ENCODE data around the gene GPSM3. TPM values are rescaled to one million over a fixed set of nuclear protein-coding genes. Genes with fewer than 3 reads are reported as not detected.
A peak's percentile ranks its signal among the peaks of the same experiment; 100 is the strongest.

Gene GPSM3
- total RNA-seq, 1 donor from 2014 or later, result 4.5 TPM

DNA sequence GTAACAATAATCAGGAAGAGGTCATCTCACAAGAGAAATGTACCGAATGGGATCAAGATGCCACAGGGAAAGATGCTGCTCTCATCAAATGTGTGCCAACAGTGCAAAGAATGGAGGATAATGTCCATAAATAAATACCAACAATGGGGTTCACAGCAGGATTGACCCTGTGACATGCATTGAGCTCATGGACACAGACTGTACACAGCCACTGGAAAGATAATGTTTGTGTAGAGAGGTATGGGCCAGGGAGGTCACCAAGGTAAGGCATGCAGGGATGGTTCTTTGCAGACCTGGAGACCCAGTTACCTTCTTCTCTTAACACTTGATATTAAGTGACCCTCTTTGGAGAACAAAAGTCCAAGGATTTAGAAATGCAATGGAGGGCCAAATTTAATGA, 18.0 kb downstream of the GPSM3 start:
- Histone ChIP-seq H3K9me3 (ENCODE audit: low read depth) (no peaks in the 10 kb centered on the region), H3K79me2 (ENCODE audit: low read depth) (peaks cover 59% of the 10 kb centered on the region), H3K4me2 (peak overlapping the region; percentile 93), H3K4me3 (peak overlapping the region; percentile 99), H2AFZ (replicated peaks) (no peak overlapping the region), H3K27ac (no peak overlapping the region), H3K27me3 (no peaks in the 10 kb centered on the region), H3K9ac (peak overlapping the region; percentile 97), H4K20me1 (ENCODE audit: low read depth) (peaks cover 31% of the 10 kb centered on the region), H3K4me1 (peaks cover 20% of the 10 kb centered on the region), H3K36me3 (no peaks in the 10 kb centered on the region), H3F3A (ENCODE audit: low read depth) (peaks cover 20% of the 10 kb centered on the region)
- Mint-ChIP-seq H3K9me3 (no peaks in the 10 kb centered on the region), H3K4me1 (peaks cover 30% of the 10 kb centered on the region), H3K27me3 (ENCODE audit: insufficient read depth, low read depth) (peaks cover 6% of the 10 kb centered on the region), H3K27ac (no peak overlapping the region), H3K4me3 (peak overlapping the region; percentile 97), H3K36me3 (peaks cover 21% of the 10 kb centered on the region)
- TF ChIP-seq EZH2 (IDR thresholded peaks at IDR 0.05) (no peak), EZH2phosphoT487 (IDR thresholded peaks at IDR 0.05) (no peak)
- no peak for DNase-seq (ENCODE audit: low spot score)

DNA sequence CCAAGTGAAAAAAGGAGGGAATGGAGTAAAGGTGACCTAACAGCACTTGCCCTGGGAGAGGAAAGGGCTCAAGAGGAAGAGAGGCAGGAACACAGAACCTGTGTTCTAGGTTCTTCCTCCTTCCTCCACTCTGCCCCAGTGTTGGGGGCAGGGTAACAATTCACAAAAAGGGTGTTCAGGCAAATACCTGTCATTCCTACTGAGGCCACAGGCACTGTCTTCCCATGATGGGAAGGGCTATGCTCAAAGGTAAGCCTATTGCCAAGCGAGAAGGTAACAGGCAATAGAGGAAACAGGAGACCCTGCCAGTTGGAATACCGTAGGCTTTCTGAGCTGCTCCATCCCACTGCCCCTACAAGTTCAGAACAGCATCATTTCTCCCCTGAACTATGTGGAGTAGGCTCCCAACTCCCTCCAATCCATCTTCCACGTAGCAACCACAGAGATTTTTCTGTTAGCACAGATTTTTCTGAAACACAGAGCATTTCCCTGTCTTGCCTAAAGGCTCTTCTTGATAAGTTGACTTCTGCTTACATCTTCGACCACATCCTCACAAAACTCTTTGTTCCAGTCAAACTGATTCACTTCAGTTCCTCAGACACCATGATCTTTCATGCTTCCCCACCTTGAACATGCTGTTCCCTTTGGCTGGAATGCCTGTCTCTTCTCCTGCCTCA, 19.3 kb downstream of the GPSM3 start:
- DNase-seq (ENCODE audit: low spot score), result no peak
- TF ChIP-seq EZH2 (IDR thresholded peaks at IDR 0.05) (no peak), EZH2phosphoT487 (IDR thresholded peaks at IDR 0.05) (no peak)
- TF ChIP-seq, protein P1, sequence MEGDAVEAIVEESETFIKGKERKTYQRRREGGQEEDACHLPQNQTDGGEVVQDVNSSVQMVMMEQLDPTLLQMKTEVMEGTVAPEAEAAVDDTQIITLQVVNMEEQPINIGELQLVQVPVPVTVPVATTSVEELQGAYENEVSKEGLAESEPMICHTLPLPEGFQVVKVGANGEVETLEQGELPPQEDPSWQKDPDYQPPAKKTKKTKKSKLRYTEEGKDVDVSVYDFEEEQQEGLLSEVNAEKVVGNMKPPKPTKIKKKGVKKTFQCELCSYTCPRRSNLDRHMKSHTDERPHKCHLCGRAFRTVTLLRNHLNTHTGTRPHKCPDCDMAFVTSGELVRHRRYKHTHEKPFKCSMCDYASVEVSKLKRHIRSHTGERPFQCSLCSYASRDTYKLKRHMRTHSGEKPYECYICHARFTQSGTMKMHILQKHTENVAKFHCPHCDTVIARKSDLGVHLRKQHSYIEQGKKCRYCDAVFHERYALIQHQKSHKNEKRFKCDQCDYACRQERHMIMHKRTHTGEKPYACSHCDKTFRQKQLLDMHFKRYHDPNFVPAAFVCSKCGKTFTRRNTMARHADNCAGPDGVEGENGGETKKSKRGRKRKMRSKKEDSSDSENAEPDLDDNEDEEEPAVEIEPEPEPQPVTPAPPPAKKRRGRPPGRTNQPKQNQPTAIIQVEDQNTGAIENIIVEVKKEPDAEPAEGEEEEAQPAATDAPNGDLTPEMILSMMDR (IDR thresholded peaks at IDR 0.05), result no peak
- Mint-ChIP-seq H3K27me3 (ENCODE audit: insufficient read depth, low read depth) (peaks cover 6% of the 10 kb centered on the region), H3K4me1 (peaks cover 22% of the 10 kb centered on the region), H3K36me3 (peaks cover 21% of the 10 kb centered on the region), H3K27ac (no peak overlapping the region), H3K4me3 (no peak overlapping the region), H3K9me3 (no peaks in the 10 kb centered on the region)
- H4K20me1 ChIP-seq (ENCODE audit: low read depth), result peaks cover 35% of the 10 kb centered on the region
- no peak overlapping the region for H2AFZ ChIP-seq (replicated peaks)
- H3K4me2 ChIP-seq, result no peak overlapping the region
- no peak overlapping the region for H3K4me3 ChIP-seq
- H3K4me1 ChIP-seq, result peaks cover 19% of the 10 kb centered on the region
- peaks cover 49% of the 10 kb centered on the region for H3K79me2 ChIP-seq (ENCODE audit: low read depth)
- no peaks in the 10 kb centered on the region for H3K36me3 ChIP-seq
- H3F3A ChIP-seq (ENCODE audit: low read depth), result peaks cover 29% of the 10 kb centered on the region
- no peaks in the 10 kb centered on the region for H3K9me3 ChIP-seq (ENCODE audit: low read depth)
- H3K27me3 ChIP-seq, result no peaks in the 10 kb centered on the region
- no peak overlapping the region for H3K27ac ChIP-seq
- H3K9ac ChIP-seq, result peak overlapping the region; percentile 4

DNA sequence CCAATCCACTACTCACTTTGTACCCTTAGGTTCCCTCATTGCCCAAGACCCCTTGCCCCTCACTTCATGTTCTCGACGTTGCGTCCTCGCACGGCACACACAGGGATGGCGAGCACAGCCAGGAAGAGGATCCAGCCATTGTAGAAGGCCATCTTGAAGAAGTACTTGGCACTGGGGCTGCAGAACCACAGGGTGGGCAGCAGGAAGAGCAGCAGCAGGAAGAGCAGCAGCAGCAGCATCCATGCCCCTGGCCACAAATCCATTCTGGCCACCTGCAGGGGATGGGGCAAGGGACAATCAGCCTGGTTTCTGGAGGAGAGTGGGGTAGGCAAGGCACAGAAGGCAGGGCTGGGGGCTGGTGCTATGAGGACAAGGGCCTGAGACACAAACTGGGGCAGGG, 21.2 kb downstream of the GPSM3 start:
- no peak overlapping the region for H3K27ac ChIP-seq
- no peaks in the 10 kb centered on the region for H3K27me3 ChIP-seq
- Mint-ChIP-seq H3K27me3 (ENCODE audit: insufficient read depth, low read depth) (peaks cover 2% of the 10 kb centered on the region), H3K4me1 (peaks cover 23% of the 10 kb centered on the region), H3K36me3 (peaks cover 28% of the 10 kb centered on the region), H3K4me3 (no peak overlapping the region), H3K27ac (peak overlapping the region; percentile 33), H3K9me3 (no peaks in the 10 kb centered on the region)
- H3K9me3 ChIP-seq (ENCODE audit: low read depth), result no peaks in the 10 kb centered on the region
- no peak overlapping the region for H3K4me2 ChIP-seq
- no peak overlapping the region for H2AFZ ChIP-seq (replicated peaks)
- H3F3A ChIP-seq (ENCODE audit: low read depth), result peaks cover 30% of the 10 kb centered on the region
- no peak for DNase-seq (ENCODE audit: low spot score)
- TF ChIP-seq EZH2 (IDR thresholded peaks at IDR 0.05) (no peak), EZH2phosphoT487 (IDR thresholded peaks at IDR 0.05) (no peak)
- peaks cover 25% of the 10 kb centered on the region for H3K4me1 ChIP-seq
- no peak overlapping the region for H3K9ac ChIP-seq
- no peak overlapping the region for H3K4me3 ChIP-seq
- H4K20me1 ChIP-seq (ENCODE audit: low read depth), result peaks cover 37% of the 10 kb centered on the region
- H3K36me3 ChIP-seq, result no peaks in the 10 kb centered on the region
- peaks cover 45% of the 10 kb centered on the region for H3K79me2 ChIP-seq (ENCODE audit: low read depth)

DNA sequence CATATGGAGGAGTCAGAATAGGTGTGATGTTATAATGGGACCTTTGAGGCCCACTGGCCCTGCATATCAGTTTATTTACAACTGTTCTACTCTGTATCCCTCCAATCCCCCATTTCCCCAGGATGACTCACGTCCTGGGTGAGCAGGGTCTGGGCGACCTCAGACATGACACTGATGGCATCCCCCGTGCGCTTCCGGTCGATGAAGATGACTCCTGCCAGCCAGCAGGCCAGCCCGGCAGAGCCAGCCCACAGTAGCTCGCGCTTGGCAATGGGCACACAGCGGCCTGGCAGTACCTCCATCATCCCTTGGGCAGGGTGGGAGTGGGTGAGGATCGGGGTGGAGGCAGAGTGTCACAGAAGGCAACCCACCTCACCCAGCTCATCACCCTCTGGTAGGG, 22.1 kb downstream of the GPSM3 start:
- TF ChIP-seq EZH2phosphoT487 (IDR thresholded peaks at IDR 0.05), result no peak
- TF ChIP-seq, protein P1 (IDR thresholded peaks at IDR 0.05), result no peak
- TF ChIP-seq EZH2 (IDR thresholded peaks at IDR 0.05), result no peak
- Mint-ChIP-seq H3K36me3 (peaks cover 33% of the 10 kb centered on the region), H3K27ac (no peak overlapping the region), H3K9me3 (no peaks in the 10 kb centered on the region), H3K4me1 (peaks cover 20% of the 10 kb centered on the region), H3K4me3 (no peak overlapping the region), H3K27me3 (ENCODE audit: insufficient read depth, low read depth) (peaks cover 2% of the 10 kb centered on the region)
- no peak overlapping the region for H3K27ac ChIP-seq
- H3K4me2 ChIP-seq, result no peak overlapping the region
- H3K9ac ChIP-seq, result no peak overlapping the region
- peaks cover 38% of the 10 kb centered on the region for H3K79me2 ChIP-seq (ENCODE audit: low read depth)
- H3K4me1 ChIP-seq, result peaks cover 25% of the 10 kb centered on the region
- no peaks in the 10 kb centered on the region for H3K9me3 ChIP-seq (ENCODE audit: low read depth)
- H3K4me3 ChIP-seq, result no peak overlapping the region
- H3K36me3 ChIP-seq, result no peaks in the 10 kb centered on the region
- no peaks in the 10 kb centered on the region for H3K27me3 ChIP-seq
- DNase-seq (ENCODE audit: low spot score), result no peak
- H4K20me1 ChIP-seq (ENCODE audit: low read depth), result peaks cover 35% of the 10 kb centered on the region
- H2AFZ ChIP-seq (replicated peaks), result no peak overlapping the region
- peaks cover 35% of the 10 kb centered on the region for H3F3A ChIP-seq (ENCODE audit: low read depth)

Measured in neural progenitor cell (in vitro differentiated cells).